HG03439 (cell line): ENCODE data around the gene SOD1.
"Not testable (repeated sequence)": the region's sequence is repeated elsewhere in the genome, so short reads cannot be mapped to it uniquely, and the experiment has no call there.

Source experiments
- ATAC-seq: cut with Tn5 transposase; IDR thresholded peaks from one replicate; pipeline ENCODE4 v1.9.1; 2021; ENCODE audit warnings: mild to moderate bottlenecking, moderate library complexity; ENCODE audit not compliant: unreplicated experiment

Gene SOD1

GRCh38 chr21:31659536-31660258 is at the start of gene SOD1:
Gene SOD1, plus strand, starts transcription at chr21:31659693. Its CDS starts 77 bp downstream, at chr21:31659770.
- peak; percentile 93 for ATAC-seq

- no peak for ATAC-seq
Measured at GRCh38 chr21:31611445-31611844, 48.0 kb upstream of the SOD1 start.

GRCh38 chr21:31612894-31613785 is 46.4 kb upstream of the SOD1 start:
- ATAC-seq: no peak

- ATAC-seq: no peak
Measured at GRCh38 chr21:31614705-31615104, 44.8 kb upstream of the SOD1 start.

- ATAC-seq: no peak
Measured at GRCh38 chr21:31616216-31616615, 43.3 kb upstream of the SOD1 start.

- ATAC-seq: no peak
Measured at GRCh38 chr21:31618696-31619430, 40.6 kb upstream of the SOD1 start.

GRCh38 chr21:31622397-31622796 is 37.1 kb upstream of the SOD1 start:
- no peak for ATAC-seq

- no peak for ATAC-seq
Measured at GRCh38 chr21:31623664-31624063, 35.8 kb upstream of the SOD1 start.

- ATAC-seq: no peak
Measured at GRCh38 chr21:31624181-31624580, 35.3 kb upstream of the SOD1 start.

GRCh38 chr21:31624961-31625491 is 34.5 kb upstream of the SOD1 start:
- no peak for ATAC-seq

GRCh38 chr21:31629972-31630711 is 29.4 kb upstream of the SOD1 start:
- no peak for ATAC-seq

- not testable (repeated sequence) for ATAC-seq
Measured at GRCh38 chr21:31631881-31632280, 27.6 kb upstream of the SOD1 start.

GRCh38 chr21:31634993-31635392 is 24.5 kb upstream of the SOD1 start:
- no peak for ATAC-seq

GRCh38 chr21:31636874-31637273 is 22.6 kb upstream of the SOD1 start:
- ATAC-seq: no peak

- ATAC-seq: no peak
Measured at GRCh38 chr21:31641416-31641922, 18.0 kb upstream of the SOD1 start.

GRCh38 chr21:31644643-31645042 is 14.8 kb upstream of the SOD1 start:
- ATAC-seq: no peak

GRCh38 chr21:31647650-31648049 is 11.8 kb upstream of the SOD1 start:
- ATAC-seq: no peak

GRCh38 chr21:31650930-31651329 is 8.6 kb upstream of the SOD1 start:
- no peak for ATAC-seq

- not testable (repeated sequence) for ATAC-seq
Measured at GRCh38 chr21:31651491-31651890, 8.0 kb upstream of the SOD1 start.

GRCh38 chr21:31654340-31654739 is 5.2 kb upstream of the SOD1 start:
- ATAC-seq: no peak
